Measurements from ENCODE around the gene SLC16A10. TPM values are rescaled to one million over a fixed set of nuclear protein-coding genes. Genes with fewer than 3 reads are reported as not detected.

Gene SLC16A10
- total and polyA plus RNA-seq, 2 of the 4 experiments (the other 2 are of a cell fraction), result not detected

GRCh38 chr6:111238464-111239119 is 151.3 kb downstream of the SLC16A10 start (continued):
- peak; percentile 35 for TF ChIP-seq FOS (IDR thresholded peaks at IDR 0.05; ENCODE audit: low read depth, low read length)

GRCh38 chr6:111239461-111239860 is 152.2 kb downstream of the SLC16A10 start:
- no peak overlapping the region for H3K23ac ChIP-seq (ENCODE audit: low read depth, low read length)
- TF ChIP-seq RCOR1 (IDR thresholded peaks at IDR 0.05; ENCODE audit: insufficient replicate concordance, low read length) (no peak), SMC3 (IDR thresholded peaks at IDR 0.05; ENCODE audit: low read depth, low read length) (no peak), BHLHE40 (IDR thresholded peaks at IDR 0.05; ENCODE audit: low read depth, low read length) (no peak), RAD21 (IDR thresholded peaks at IDR 0.05; ENCODE audit: low read length) (no peak), MAZ (IDR thresholded peaks at IDR 0.05; ENCODE audit: borderline replicate concordance, low read depth, low read length) (no peak), ELK1 (IDR thresholded peaks at IDR 0.05; ENCODE audit: borderline replicate concordance, low read depth, low read length) (no peak), CTCF (conservative IDR thresholded peaks at IDR 0.05; ENCODE audit: low read depth, low read length) (no peak), RFX5 (IDR thresholded peaks at IDR 0.05; ENCODE audit: low read depth, low read length) (no peak), MXI1 (IDR thresholded peaks at IDR 0.05; ENCODE audit: borderline replicate concordance, low read depth, low read length) (no peak)
- no peak overlapping the region for H2AFZ ChIP-seq (replicated peaks; ENCODE audit: low read length, poor library complexity)
- H4K5ac ChIP-seq (ENCODE audit: low read depth, low read length), result no peak overlapping the region
- peaks cover 9% of the 10 kb centered on the region for H3K9me1 ChIP-seq (ENCODE audit: insufficient read depth, low read length)
- no peak overlapping the region for H2BK5ac ChIP-seq (ENCODE audit: low read depth, low read length, poor library complexity, severe bottlenecking)
- no peak overlapping the region for H3K56ac ChIP-seq (ENCODE audit: extremely low read depth, insufficient read depth, low read length)
- no peak overlapping the region for H3K4me2 ChIP-seq (ENCODE audit: low read depth, low read length)
- no peaks in the 10 kb centered on the region for H3K36me3 ChIP-seq (ENCODE audit: control insufficient read depth, insufficient read depth, low read length)
- H2BK20ac ChIP-seq (ENCODE audit: low read depth, low read length), result peak overlapping the region; percentile 73; the same call in 1 of the 2 replicates
- ChIA-PET CTCF (interaction anchor here (1.4 kb wide), 1 partner anchor 19 kb away, joined by 5 read pairs; no protein-coding TSS in a partner anchor), POLR2A (ENCODE audit: unreplicated experiment) (no interaction called here)
- no TSS peak for BruUV-seq (replicated peaks)
- H2BK120ac ChIP-seq (ENCODE audit: low read depth, low read length), result peak overlapping the region; percentile 33; the same call in 1 of the 2 replicates
- ATAC-seq (ENCODE audit: low read depth), result no peak
- in situ Hi-C loops (cut with MboI; ENCODE audit: low sequenced_read_pairs), result no loop called here
- no peak overlapping the region for H3K4ac ChIP-seq (ENCODE audit: low read depth, low read length)
- intact Hi-C loops (cut with micrococcal nuclease), result no loop called here
- H4K91ac ChIP-seq (ENCODE audit: insufficient read depth, low read depth, low read length), result no peak overlapping the region
- no peak overlapping the region for H4K8ac ChIP-seq (ENCODE audit: low read depth in 2 of 2, low read length in 2 of 2)
- no CpG with 5 or more reads among the region's 4 CpGs for WGBS, 2 experiments (ENCODE audit: extremely low coverage in 2 of 2, insufficient read length in 1 of 2)
- H3K9ac ChIP-seq (ENCODE audit: low read depth, low read length), result no peak overlapping the region
- H2AK9ac ChIP-seq (replicated peaks; ENCODE audit: low read depth, low read length, poor library complexity), result no peak overlapping the region
- H3K4me1 ChIP-seq (ENCODE audit: control insufficient read depth, insufficient read depth, low read length), result peaks cover 5% of the 10 kb centered on the region; the same call in 1 of the 2 replicates
- H2BK15ac ChIP-seq (ENCODE audit: low read depth, low read length), result no peak overlapping the region; the same call in 2 of the 3 replicates
- H3K9me3 ChIP-seq (ENCODE audit: control insufficient read depth, insufficient read depth, low read length), result no peaks in the 10 kb centered on the region
- dilution Hi-C loops (cut with HindIII; ENCODE audit: low sequenced_read_pairs, unreplicated experiment), result no loop called here
- no peak overlapping the region for H3K27ac ChIP-seq (ENCODE audit: insufficient read depth, low read length)
- H3K4me3 ChIP-seq (ENCODE audit: insufficient read depth, low read depth, low read length), result no peak overlapping the region
- H4K20me1 ChIP-seq (ENCODE audit: insufficient read depth, low read length), result no peaks in the 10 kb centered on the region
- no peak overlapping the region for H2AK5ac ChIP-seq (ENCODE audit: low read depth, low read length)
- DNase-seq, result no peak
- no peak overlapping the region for H3K18ac ChIP-seq (ENCODE audit: low read depth, low read length)
- H3K79me1 ChIP-seq (ENCODE audit: low read depth in 1 of 2, low read length in 2 of 2), result no peaks in the 10 kb centered on the region
- no peak overlapping the region for H3K14ac ChIP-seq (replicated peaks; ENCODE audit: low read depth, low read length)
- no peaks in the 10 kb centered on the region for H3K27me3 ChIP-seq (ENCODE audit: control insufficient read depth, insufficient read depth, low read length)
